Measurements from ENCODE around the gene SPDYE11.
"Not testable (repeated sequence)": the region's sequence is repeated elsewhere in the genome, so short reads cannot be mapped to it uniquely, and the experiment has no call there.

SPDYE11 gene, protein sequence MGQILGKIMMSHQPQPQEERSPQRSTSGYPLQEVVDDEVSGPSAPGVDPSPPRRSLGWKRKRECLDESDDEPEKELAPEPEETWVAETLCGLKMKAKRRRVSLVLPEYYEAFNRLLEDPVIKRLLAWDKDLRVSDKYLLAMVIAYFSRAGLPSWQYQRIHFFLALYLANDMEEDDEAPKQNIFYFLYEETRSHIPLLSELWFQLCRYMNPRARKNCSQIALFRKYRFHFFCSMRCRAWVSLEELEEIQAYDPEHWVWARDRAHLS

DNA sequence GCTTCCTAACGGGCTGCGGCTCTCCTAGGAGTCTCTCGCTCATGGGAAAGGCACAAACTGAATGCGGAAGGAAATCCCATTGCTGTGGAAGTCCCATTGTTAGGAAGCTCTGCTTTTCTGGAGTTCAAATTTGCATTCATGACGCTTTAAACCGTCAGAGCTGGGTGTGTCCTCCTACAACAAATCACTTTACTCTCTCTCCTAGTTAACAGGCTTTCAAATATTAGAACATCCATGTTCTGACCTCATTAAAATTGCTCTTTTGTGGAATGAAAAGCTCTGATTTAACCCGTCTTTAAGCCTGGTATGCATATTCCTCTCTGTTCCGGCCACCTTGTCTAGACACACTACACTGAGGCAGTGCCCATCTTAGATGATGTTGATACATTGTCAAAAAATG, at the start of gene SPDYE11:
SPDYE11 (minus strand) TSS at position 101 of the 400 bp plus-strand sequence. CDS start 1,800 bp downstream, outside the sequence.
- in situ Hi-C loops (cut with MboI; ENCODE audit: low sequenced_read_pairs): not testable (repeated sequence)

DNA sequence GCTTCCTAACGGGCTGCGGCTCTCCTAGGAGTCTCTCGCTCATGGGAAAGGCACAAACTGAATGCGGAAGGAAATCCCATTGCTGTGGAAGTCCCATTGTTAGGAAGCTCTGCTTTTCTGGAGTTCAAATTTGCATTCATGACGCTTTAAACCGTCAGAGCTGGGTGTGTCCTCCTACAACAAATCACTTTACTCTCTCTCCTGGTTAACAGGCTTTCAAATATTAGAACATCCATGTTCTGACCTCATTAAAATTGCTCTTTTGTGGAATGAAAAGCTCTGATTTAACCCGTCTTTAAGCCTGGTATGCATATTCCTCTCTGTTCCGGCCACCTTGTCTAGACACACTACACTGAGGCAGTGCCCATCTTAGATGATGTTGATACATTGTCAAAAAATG, 28.2 kb upstream of the SPDYE11 start, which contains the start of gene SPDYE9:
SPDYE9 (minus strand) TSS at position 101 of the 400 bp plus-strand sequence. CDS start 1,800 bp downstream, outside the sequence.
- in situ Hi-C loops (cut with MboI; ENCODE audit: low sequenced_read_pairs): not testable (repeated sequence)

DNA sequence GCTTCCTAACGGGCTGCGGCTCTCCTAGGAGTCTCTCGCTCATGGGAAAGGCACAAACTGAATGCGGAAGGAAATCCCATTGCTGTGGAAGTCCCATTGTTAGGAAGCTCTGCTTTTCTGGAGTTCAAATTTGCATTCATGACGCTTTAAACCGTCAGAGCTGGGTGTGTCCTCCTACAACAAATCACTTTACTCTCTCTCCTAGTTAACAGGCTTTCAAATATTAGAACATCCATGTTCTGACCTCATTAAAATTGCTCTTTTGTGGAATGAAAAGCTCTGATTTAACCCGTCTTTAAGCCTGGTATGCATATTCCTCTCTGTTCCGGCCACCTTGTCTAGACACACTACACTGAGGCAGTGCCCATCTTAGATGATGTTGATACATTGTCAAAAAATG, 28.0 kb downstream of the SPDYE11 start, which contains the start of gene SPDYE8:
SPDYE8 (minus strand) TSS at position 101 of the 400 bp plus-strand sequence. CDS start 1,800 bp downstream, outside the sequence.
- in situ Hi-C loops (cut with MboI; ENCODE audit: low sequenced_read_pairs): not testable (repeated sequence)

DNA sequence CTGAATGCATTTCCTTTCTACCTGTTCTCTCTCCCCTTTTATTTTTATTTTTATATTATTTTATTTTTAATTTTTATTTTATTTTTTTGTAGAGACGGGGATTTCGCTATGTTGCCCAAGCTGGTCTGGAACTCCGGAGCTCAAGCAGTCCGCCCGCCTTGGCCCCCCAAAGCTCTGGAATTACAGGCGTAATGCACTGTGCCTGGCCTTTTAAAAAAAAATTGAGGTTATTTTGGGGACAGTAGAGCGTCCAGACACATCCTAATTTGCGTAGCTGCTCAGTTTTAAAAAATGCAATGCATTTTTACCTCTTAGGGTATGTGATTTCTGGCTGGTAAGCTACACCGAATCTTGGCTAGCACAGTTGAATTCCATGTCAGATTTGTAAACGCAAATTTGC, 51.2 kb downstream of the SPDYE11 start:
- in situ Hi-C loops (cut with MboI; ENCODE audit: low sequenced_read_pairs): not testable (repeated sequence)

DNA sequence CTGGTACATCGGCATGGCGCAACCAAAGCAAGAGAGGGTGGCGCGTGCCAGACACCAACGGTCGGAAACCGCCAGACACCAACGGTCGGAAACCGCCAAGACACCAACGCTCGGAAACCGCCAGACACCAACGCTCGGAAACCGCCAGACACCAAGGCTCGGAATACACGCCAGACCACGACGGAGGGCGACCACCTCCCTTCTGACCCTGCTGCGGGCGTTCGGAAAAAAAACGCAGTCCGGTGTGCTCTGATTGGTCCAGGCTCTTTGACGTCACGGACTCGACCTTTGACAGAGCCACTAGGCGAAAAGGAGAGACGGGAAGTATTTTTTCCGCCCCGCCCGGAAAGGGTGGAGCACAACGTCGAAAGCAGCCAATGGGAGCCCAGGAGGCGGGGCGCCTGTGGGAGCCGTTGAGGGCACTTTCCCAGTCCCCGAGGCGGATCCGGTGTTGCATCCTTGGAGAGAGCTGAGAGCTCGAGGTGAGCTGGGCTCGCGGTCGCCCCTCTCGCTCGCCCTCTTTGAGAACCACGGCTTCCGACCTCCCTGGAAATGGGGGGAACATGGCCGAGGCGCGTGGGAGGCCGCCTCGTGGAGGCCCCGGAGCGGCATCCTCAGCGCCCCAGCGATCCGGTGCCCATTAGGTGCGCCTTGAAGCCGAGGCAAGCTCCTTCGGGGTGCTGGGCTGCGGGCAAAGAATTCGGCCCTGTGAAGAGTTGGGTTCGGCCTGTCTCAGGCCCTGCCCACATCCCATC, 51.8 kb downstream of the SPDYE11 start:
- in situ Hi-C loops (cut with MboI; ENCODE audit: low sequenced_read_pairs): not testable (repeated sequence)

DNA sequence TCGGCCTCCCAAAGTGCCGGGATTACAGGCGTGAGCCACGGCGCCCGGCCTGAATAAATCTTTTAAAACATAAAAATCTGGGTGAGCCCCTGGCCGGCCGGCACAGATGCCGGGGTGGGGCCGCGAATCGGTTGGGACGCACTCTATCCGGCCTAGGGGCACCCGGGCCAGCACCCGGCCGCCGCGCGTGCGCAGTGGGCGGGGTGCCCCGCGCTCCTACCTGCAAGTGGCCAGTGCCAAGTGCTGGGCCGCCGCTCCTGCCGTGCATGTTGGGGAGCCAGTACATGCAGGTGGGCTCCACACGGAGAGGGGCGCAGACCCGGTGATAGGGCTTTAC, 52.4 kb downstream of the SPDYE11 start:
- in situ Hi-C loops (cut with MboI; ENCODE audit: low sequenced_read_pairs): not testable (repeated sequence)

DNA sequence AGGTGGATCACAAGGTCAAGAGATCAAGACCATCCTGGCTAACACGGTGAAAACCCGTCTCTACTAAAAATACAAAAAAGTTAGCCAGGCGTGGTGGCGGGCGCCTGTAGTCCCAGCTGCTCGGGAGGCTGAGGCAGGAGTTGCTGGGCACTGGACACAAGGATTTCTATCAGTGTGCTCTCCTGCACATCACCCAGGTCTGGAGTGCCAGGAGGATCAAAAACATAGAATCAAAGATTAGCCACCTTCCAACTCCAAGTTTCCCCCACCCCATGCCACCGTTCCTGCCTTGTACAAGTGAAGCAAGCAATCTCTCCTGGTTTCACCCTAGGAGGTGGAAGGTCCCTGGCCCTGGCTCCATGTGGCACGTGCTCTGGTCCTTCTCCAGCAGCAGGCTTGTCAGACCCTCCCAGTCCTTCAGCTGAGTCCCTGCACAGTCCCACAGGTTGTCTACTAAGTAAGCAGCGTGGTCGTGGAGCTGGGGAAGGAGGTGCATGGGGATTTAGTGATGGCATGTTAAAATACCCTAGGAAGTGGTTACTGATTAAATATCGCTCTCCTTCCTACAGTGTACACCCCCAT, 59.7 kb downstream of the SPDYE11 start:
- in situ Hi-C loops (cut with MboI; ENCODE audit: low sequenced_read_pairs): not testable (repeated sequence)
